Measurements from ENCODE around the gene IGF1R. TPM values are rescaled to one million over a fixed set of nuclear protein-coding genes. Genes with fewer than 3 reads are reported as not detected.

Gene IGF1R
- total RNA-seq, 1 donor from 2014 or later, result 151 TPM

DNA sequence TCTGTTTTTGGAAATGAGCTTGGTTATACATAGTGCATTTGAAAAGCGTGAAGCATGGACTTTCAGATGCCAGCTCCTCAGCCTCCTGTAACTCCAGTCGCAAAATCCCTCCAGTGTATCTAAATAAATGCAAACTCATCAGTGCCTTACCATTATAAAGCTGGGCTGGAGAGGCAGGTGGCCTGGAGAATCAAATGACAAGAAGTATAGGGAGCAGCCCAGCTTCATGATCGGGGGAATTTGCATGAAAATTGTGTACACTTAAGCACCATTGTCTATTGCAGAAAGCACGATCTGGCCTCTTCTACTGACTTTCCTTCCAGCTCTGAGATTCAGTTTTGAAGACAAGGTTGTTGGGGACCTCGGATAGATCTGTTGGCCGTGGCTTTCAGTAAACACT, 71.7 kb downstream of the IGF1R start:
- H3K9me3 ChIP-seq, result no peaks in the 10 kb centered on the region
- DNase-seq (ENCODE audit: low spot score in 2 of 2), result no peak
- no peaks in the 10 kb centered on the region for H3K36me3 ChIP-seq
- H3K4me3 ChIP-seq, result no peak overlapping the region
- intact Hi-C loops (cut with DNase I), result no loop called here
- H3K27me3 ChIP-seq, result no peaks in the 10 kb centered on the region
- H3K4me1 ChIP-seq, result peaks cover 2 to 71% of the 10 kb centered on the region in 2 donors
- TF ChIP-seq, protein P1, sequence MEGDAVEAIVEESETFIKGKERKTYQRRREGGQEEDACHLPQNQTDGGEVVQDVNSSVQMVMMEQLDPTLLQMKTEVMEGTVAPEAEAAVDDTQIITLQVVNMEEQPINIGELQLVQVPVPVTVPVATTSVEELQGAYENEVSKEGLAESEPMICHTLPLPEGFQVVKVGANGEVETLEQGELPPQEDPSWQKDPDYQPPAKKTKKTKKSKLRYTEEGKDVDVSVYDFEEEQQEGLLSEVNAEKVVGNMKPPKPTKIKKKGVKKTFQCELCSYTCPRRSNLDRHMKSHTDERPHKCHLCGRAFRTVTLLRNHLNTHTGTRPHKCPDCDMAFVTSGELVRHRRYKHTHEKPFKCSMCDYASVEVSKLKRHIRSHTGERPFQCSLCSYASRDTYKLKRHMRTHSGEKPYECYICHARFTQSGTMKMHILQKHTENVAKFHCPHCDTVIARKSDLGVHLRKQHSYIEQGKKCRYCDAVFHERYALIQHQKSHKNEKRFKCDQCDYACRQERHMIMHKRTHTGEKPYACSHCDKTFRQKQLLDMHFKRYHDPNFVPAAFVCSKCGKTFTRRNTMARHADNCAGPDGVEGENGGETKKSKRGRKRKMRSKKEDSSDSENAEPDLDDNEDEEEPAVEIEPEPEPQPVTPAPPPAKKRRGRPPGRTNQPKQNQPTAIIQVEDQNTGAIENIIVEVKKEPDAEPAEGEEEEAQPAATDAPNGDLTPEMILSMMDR (IDR thresholded peaks at IDR 0.05), result no peak
- H3K27ac ChIP-seq, result peak overlapping the region; percentile 59 to 74

GRCh38 chr15:98720577-98721565, 72.5 kb downstream of the IGF1R start:
- intact Hi-C loops (cut with DNase I), result no loop called here
- Histone ChIP-seq H3K27me3 (no peaks in the 10 kb centered on the region), H3K27ac (peak overlapping the region; percentile 59 to 74), H3K4me1 (peaks cover 2 to 63% of the 10 kb centered on the region in 2 donors), H3K9me3 (no peaks in the 10 kb centered on the region), H3K36me3 (no peaks in the 10 kb centered on the region), H3K4me3 (no peak overlapping the region)
- DNase-seq (ENCODE audit: low spot score in 2 of 2), result no peak
- TF ChIP-seq, protein P1 (IDR thresholded peaks at IDR 0.05), result no peak

- no peak overlapping the region for H3K27ac ChIP-seq
- no peak for DNase-seq (ENCODE audit: low spot score in 2 of 2)
- H3K4me3 ChIP-seq, result no peak overlapping the region
- TF ChIP-seq, protein P1 (IDR thresholded peaks at IDR 0.05), result no peak
- H3K36me3 ChIP-seq, result no peaks in the 10 kb centered on the region
- no peaks in the 10 kb centered on the region for H3K27me3 ChIP-seq
- H3K9me3 ChIP-seq, result no peaks in the 10 kb centered on the region
- peaks cover 3 to 67% of the 10 kb centered on the region in 2 donors for H3K4me1 ChIP-seq
- intact Hi-C loops (cut with DNase I), result no loop called here
These were observed 73.9 kb downstream of the IGF1R start for GRCh38 chr15:98722209-98722608.

GRCh38 chr15:98722645-98723044, 74.3 kb downstream of the IGF1R start:
- intact Hi-C loops (cut with DNase I), result no loop called here
- Histone ChIP-seq H3K9me3 (no peaks in the 10 kb centered on the region), H3K36me3 (no peaks in the 10 kb centered on the region), H3K27ac (no peak overlapping the region), H3K27me3 (no peaks in the 10 kb centered on the region), H3K4me3 (no peak overlapping the region), H3K4me1 (peaks cover 6 to 69% of the 10 kb centered on the region in 2 donors)
- TF ChIP-seq, protein P1 (IDR thresholded peaks at IDR 0.05), result no peak
- no peak for DNase-seq (ENCODE audit: low spot score in 2 of 2)

- Histone ChIP-seq H3K9me3 (no peaks in the 10 kb centered on the region), H3K27ac (no peak overlapping the region), H3K36me3 (no peaks in the 10 kb centered on the region), H3K4me1 (peaks cover 9 to 68% of the 10 kb centered on the region in 2 donors), H3K27me3 (no peaks in the 10 kb centered on the region), H3K4me3 (no peak overlapping the region)
- DNase-seq (ENCODE audit: low spot score in 2 of 2), result no peak
- TF ChIP-seq, protein P1 (IDR thresholded peaks at IDR 0.05), result no peak
- intact Hi-C loops (cut with DNase I), result no loop called here
These were observed 74.9 kb downstream of the IGF1R start for GRCh38 chr15:98723195-98723594.

Measured in ascending aorta (tissue), 2 donors.